ENCODE results near the gene NR2F1-AS1. TPM values are rescaled to one million over a fixed set of nuclear protein-coding genes. Genes with fewer than 3 reads are reported as not detected.
"Not testable (repeated sequence)": the region's sequence is repeated elsewhere in the genome, so short reads cannot be mapped to it uniquely, and the experiment has no call there.

Gene NR2F1-AS1
- total RNA-seq, 2 donors from 2014 or later = 11.9 to 12.4 TPM

GRCh38 chr5:93462916-93463315, 118.1 kb downstream of the NR2F1-AS1 start:
- whole genome bisulfite sequencing = 100% methylated on average over 1 of the region's 1 CpG
- Histone ChIP-seq H3K4me3 (no peak overlapping the region), H3K4me1 (replicated peaks) (no peaks in the 10 kb centered on the region), H3K9me3 (no peaks in the 10 kb centered on the region), H3K36me3 (no peaks in the 10 kb centered on the region), H3K27ac (no peak overlapping the region), H3K27me3 (replicated peaks; ENCODE audit: insufficient read depth) (peaks cover 2% of the 10 kb centered on the region)
- intact Hi-C loops (cut with DNase I) = no loop called here
- no peak for DNase-seq (ENCODE audit: low spot score)
- TF ChIP-seq POLR2A (IDR thresholded peaks at IDR 0.05) = no peak
- no peak for TF ChIP-seq POLR2AphosphoS5 (IDR thresholded peaks at IDR 0.05)
- no peak for TF ChIP-seq CTCF (IDR thresholded peaks at IDR 0.05)

GRCh38 chr5:93461756-93462155, 119.3 kb downstream of the NR2F1-AS1 start:
- Histone ChIP-seq H3K27ac (no peak overlapping the region), H3K27me3 (replicated peaks; ENCODE audit: insufficient read depth) (peaks cover 2% of the 10 kb centered on the region), H3K9me3 (no peaks in the 10 kb centered on the region), H3K4me3 (no peak overlapping the region), H3K36me3 (no peaks in the 10 kb centered on the region), H3K4me1 (replicated peaks) (no peaks in the 10 kb centered on the region)
- intact Hi-C loops (cut with DNase I) = no loop called here
- no peak for DNase-seq (ENCODE audit: low spot score)
- 35% methylated on average over 1 of the region's 1 CpG for WGBS
- TF ChIP-seq CTCF (IDR thresholded peaks at IDR 0.05) = no peak
- TF ChIP-seq POLR2A (IDR thresholded peaks at IDR 0.05) = no peak
- no peak for TF ChIP-seq POLR2AphosphoS5 (IDR thresholded peaks at IDR 0.05)

DNA sequence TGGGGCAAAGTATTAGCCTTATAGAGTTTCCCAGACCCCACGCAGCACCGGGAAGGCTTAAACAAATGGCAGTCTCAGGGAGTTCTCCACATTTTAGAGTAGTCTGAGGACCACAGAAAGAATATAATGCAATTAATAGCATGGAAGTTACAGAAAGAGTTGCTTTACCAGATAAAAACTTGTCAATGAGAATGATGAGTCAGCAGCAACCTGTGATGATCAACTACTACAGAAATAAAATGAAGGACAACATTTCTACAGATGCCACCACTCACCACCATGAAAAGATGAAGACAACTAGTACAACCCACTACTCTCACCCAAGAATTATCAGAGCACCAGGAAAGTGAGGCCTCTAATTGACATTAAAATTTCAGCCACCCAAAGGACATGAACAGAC, 120.7 kb downstream of the NR2F1-AS1 start:
- 98% methylated on average over 2 of the region's 2 CpGs for WGBS
- Histone ChIP-seq H3K36me3 (no peaks in the 10 kb centered on the region), H3K27ac (no peak overlapping the region), H3K4me1 (replicated peaks) (no peaks in the 10 kb centered on the region), H3K4me3 (no peak overlapping the region), H3K27me3 (replicated peaks; ENCODE audit: insufficient read depth) (peaks cover 2% of the 10 kb centered on the region), H3K9me3 (no peaks in the 10 kb centered on the region)
- TF ChIP-seq POLR2A (IDR thresholded peaks at IDR 0.05) (no peak), CTCF (IDR thresholded peaks at IDR 0.05) (no peak)
- no peak for DNase-seq (ENCODE audit: low spot score)
- intact Hi-C loops (cut with DNase I) = no loop called here

DNA sequence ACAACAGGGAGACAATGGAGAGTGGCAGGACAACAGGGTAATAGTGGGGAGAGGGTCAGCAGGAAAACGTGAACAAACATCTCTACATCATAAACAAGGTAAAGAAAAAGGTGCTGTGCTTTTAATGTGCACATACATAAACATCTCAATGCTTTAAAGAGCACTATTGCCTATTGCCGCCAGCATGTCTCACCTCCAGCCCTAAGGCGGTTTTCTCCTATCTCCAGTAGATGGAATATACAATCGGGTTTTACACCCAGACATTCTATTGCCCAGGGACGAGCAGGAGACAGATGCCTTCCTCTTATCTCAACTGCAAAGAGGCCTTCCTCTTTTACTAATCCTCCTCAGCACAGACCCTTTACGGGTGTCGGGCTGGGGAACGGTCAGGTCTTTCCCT, 124.2 kb downstream of the NR2F1-AS1 start:
- H3K4me3 ChIP-seq; H3K27ac ChIP-seq; DNase-seq (ENCODE audit: low spot score); H3K4me1 ChIP-seq (replicated peaks); H3K27me3 ChIP-seq (replicated peaks; ENCODE audit: insufficient read depth); H3K9me3 ChIP-seq; intact Hi-C loops (cut with DNase I); H3K36me3 ChIP-seq: not testable (repeated sequence)
- 81% methylated on average over 8 of the region's 8 CpGs for WGBS

- no peaks in the 10 kb centered on the region for H3K27me3 ChIP-seq (replicated peaks; ENCODE audit: insufficient read depth)
- 79% methylated on average over 1 of the region's 1 CpG for WGBS
- no peak for DNase-seq (ENCODE audit: low spot score)
- H3K4me1 ChIP-seq (replicated peaks) = no peaks in the 10 kb centered on the region
- no peak overlapping the region for H3K4me3 ChIP-seq
- no peak overlapping the region for H3K27ac ChIP-seq
- intact Hi-C loops (cut with DNase I) = no loop called here
- H3K36me3 ChIP-seq = no peaks in the 10 kb centered on the region
- no peaks in the 10 kb centered on the region for H3K9me3 ChIP-seq
- no peak for TF ChIP-seq POLR2AphosphoS5 (IDR thresholded peaks at IDR 0.05)
- no peak for TF ChIP-seq CTCF (IDR thresholded peaks at IDR 0.05)
- TF ChIP-seq POLR2A (IDR thresholded peaks at IDR 0.05) = no peak
These were observed 126.1 kb downstream of the NR2F1-AS1 start for GRCh38 chr5:93454896-93455295.

All from prostate gland (tissue), 2 donors.